GM18498 (cell line): ENCODE data around the gene RRP15.
"Not testable (repeated sequence)": the region's sequence is repeated elsewhere in the genome, so short reads cannot be mapped to it uniquely, and the experiment has no call there.

Experiments used
- ATAC-seq: cut with Tn5 transposase; IDR thresholded peaks from one replicate; pipeline ENCODE4 v1.9.1; 2021; ENCODE audit warnings: mild to moderate bottlenecking, moderate library complexity; ENCODE audit not compliant: unreplicated experiment

RRP15 gene

GRCh38 chr1:218296162-218296561 is 11.1 kb downstream of the RRP15 start:
- ATAC-seq: no peak

- no peak for ATAC-seq
Measured at GRCh38 chr1:218297461-218297860, 12.4 kb downstream of the RRP15 start.

- no peak for ATAC-seq
Measured at GRCh38 chr1:218297867-218298266, 12.8 kb downstream of the RRP15 start.

GRCh38 chr1:218298398-218298797 is 13.3 kb downstream of the RRP15 start:
- no peak for ATAC-seq

- peak; percentile 53 for ATAC-seq
Measured at GRCh38 chr1:218299416-218299815, 14.3 kb downstream of the RRP15 start.

- ATAC-seq: no peak
Measured at GRCh38 chr1:218301217-218301616, 16.1 kb downstream of the RRP15 start.

GRCh38 chr1:218302155-218302554 is 17.1 kb downstream of the RRP15 start:
- no peak for ATAC-seq

- ATAC-seq: no peak
Measured at GRCh38 chr1:218303176-218303879, 18.2 kb downstream of the RRP15 start.

GRCh38 chr1:218304281-218305039 is 19.4 kb downstream of the RRP15 start:
- ATAC-seq: peak; percentile 91

- no peak for ATAC-seq
Measured at GRCh38 chr1:218305472-218306064, 20.5 kb downstream of the RRP15 start.

GRCh38 chr1:218312509-218312908 is 27.4 kb downstream of the RRP15 start:
- no peak for ATAC-seq

GRCh38 chr1:218314316-218314715 is 29.2 kb downstream of the RRP15 start:
- ATAC-seq: no peak

GRCh38 chr1:218315638-218316037 is 30.5 kb downstream of the RRP15 start:
- ATAC-seq: no peak

- no peak for ATAC-seq
Measured at GRCh38 chr1:218317061-218317460, 32.0 kb downstream of the RRP15 start.

GRCh38 chr1:218320182-218320581 is 35.1 kb downstream of the RRP15 start:
- ATAC-seq: not testable (repeated sequence)

GRCh38 chr1:218322762-218323161 is 37.7 kb downstream of the RRP15 start:
- no peak for ATAC-seq

- ATAC-seq: no peak
Measured at GRCh38 chr1:218323568-218324225, 38.6 kb downstream of the RRP15 start.

- ATAC-seq: no peak
Measured at GRCh38 chr1:218324226-218324580, 39.1 kb downstream of the RRP15 start.

- no peak for ATAC-seq
Measured at GRCh38 chr1:218328769-218329168, 43.7 kb downstream of the RRP15 start.

- peak; percentile 60 for ATAC-seq
Measured at GRCh38 chr1:218330043-218330623, 45.0 kb downstream of the RRP15 start.

GRCh38 chr1:218332416-218332815 is 47.3 kb downstream of the RRP15 start:
- no peak for ATAC-seq
